GM20431 (cell line): ENCODE data around the gene DUSP15.
"Not testable (repeated sequence)": the region's sequence is repeated elsewhere in the genome, so short reads cannot be mapped to it uniquely, and the experiment has no call there.

Source experiments
- in situ Hi-C: fragments of 300-500 bp; cut with MseI, MboI; formaldehyde crosslinking; loops from one replicate; pipeline ENCODE4 v1.15.0; 2020; ENCODE audit warnings: low sequenced_read_pairs; ENCODE audit not compliant: unreplicated experiment

DUSP15 gene, protein sequence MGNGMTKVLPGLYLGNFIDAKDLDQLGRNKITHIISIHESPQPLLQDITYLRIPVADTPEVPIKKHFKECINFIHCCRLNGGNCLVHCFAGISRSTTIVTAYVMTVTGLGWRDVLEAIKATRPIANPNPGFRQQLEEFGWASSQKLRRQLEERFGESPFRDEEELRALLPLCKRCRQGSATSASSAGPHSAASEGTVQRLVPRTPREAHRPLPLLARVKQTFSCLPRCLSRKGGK

GRCh38 chr20:31869942-31870725 lies at the start of gene DUSP15, which contains the start of gene TTLL9:
DUSP15 (minus strand) TSS chr20:31870527; CDS start chr20:31870337, 190 bp downstream.
TTLL9 (plus strand) TSS chr20:31870634; CDS start chr20:31871127, 493 bp downstream.
- in situ Hi-C loops, result no loop called here

- in situ Hi-C loops, result no loop called here
Measured at GRCh38 chr20:31919410-31920155, 49.3 kb upstream of the DUSP15 start.

GRCh38 chr20:31918466-31919105 lies 48.3 kb upstream of the DUSP15 start:
- in situ Hi-C loops, result no loop called here

GRCh38 chr20:31917962-31918412 lies 47.7 kb upstream of the DUSP15 start:
- in situ Hi-C loops, result not testable (repeated sequence)

DNA sequence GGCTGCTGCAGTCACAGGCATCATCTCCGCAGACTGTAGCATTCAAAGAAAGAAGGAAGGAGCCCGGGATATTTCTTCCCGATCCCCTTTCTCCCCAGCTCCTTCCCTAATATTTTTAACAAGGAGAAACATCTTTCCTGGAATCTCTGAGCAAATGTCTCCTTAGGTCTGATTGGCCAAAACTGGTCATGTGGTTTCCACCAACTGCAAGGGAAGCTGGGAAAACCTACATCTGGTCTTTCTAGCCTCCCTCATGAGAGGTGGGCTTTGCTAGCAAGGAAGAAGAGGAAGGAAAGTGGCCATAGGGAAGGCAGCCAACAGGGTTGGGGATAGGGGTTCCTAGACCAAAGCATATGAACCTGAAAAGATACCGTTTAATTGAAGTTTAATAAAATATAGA lies 46.4 kb upstream of the DUSP15 start:
- in situ Hi-C loops, result no loop called here

DNA sequence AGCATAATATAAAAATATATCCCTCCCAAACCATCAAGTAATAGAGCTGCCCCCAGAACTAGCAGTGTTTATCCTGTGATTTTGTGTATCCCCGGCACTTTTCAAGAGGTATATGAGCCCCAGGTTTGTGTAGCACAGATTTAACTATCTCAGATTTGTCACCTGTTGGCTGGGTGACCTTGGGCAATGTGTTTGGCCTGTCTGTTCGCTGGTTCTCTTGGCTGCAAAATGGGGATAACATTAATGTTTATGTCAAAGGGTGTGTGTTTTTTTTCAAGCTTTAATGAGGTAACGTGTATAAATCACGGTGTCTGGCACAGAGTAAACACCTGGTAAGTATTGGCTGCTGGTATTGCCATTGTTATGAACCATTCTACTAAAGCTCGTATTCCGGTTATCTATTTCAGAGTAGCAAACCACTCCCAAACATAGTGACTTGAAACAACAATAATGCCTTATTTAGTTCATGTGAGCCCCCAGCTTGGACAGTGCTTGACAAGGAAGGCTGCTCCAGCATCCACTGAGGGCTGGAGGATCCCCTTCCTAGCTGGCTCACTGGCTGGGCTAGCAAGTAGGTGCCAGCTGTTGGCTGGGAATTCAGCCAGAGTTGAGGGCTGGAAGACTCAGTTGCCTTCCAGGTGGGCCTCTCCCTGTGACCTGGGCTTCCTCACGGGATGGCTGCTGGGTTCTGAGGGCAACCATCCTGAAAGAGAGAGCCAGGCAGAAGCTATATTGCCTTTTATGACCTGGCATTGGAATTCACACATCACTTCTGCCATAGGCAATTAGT lies 45.4 kb upstream of the DUSP15 start:
- in situ Hi-C loops, result no loop called here

DNA sequence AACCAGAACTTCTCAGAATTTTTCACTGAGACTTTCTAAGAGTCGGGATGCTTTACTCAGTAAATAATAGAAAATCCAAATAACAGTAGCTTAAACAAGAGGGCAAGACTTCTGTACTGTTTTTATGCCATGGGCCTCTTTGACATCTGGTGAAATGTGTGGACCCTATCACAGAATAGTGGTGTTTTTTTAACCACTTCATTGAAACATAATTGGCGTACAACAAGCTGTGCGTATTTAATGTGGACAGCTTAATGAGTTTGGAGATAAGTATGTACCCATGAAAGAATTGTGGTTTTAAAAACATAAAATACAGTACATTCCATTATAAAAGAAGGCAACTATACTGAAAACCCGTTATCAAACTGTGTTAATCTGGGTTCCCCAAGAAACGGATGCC lies 43.8 kb upstream of the DUSP15 start:
- in situ Hi-C loops, result no loop called here

GRCh38 chr20:31913431-31914157 lies 43.3 kb upstream of the DUSP15 start:
- in situ Hi-C loops, result no loop called here

DNA sequence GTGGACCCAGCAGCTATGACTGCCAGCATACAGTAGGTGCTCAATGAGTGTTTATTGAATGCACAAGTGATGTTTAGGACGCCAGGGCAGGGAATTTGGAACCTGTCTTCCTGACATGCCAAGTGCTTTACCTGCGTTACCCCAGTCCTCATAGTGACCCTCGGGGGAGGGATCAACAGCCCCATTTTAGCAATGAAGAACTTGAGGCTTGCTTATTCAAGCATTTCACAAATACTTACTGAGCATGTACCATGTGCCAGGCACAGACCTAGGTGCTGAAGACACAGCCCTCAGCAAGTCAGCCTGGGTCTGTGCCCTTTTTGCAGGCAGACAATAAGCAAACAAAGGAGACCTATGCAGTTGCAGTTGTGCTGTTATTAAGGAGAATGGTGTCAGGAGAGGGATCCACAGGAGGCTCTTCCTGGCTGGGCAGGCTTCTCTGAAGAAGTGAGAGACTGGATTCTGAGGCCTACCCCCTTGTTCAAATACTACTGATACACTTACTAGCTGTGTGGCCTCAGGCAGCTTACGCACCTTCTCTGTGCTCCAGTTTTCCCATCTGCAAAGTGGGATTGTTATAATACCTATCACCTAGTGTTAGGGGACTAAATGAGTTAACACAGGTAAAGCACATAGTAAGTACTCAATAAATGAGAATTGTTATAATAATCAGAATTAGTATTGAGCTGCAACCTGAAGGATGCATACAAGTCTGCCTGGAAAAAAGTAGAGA lies 39.9 kb upstream of the DUSP15 start:
- in situ Hi-C loops, result no loop called here

GRCh38 chr20:31909253-31910070 lies 39.1 kb upstream of the DUSP15 start:
- in situ Hi-C loops, result no loop called here

GRCh38 chr20:31908424-31908823 lies 38.1 kb upstream of the DUSP15 start:
- in situ Hi-C loops, result no loop called here

- in situ Hi-C loops, result no loop called here
Measured at GRCh38 chr20:31908016-31908415, 37.7 kb upstream of the DUSP15 start.

- in situ Hi-C loops, result no loop called here
Measured at GRCh38 chr20:31907046-31907445, 36.7 kb upstream of the DUSP15 start.

DNA sequence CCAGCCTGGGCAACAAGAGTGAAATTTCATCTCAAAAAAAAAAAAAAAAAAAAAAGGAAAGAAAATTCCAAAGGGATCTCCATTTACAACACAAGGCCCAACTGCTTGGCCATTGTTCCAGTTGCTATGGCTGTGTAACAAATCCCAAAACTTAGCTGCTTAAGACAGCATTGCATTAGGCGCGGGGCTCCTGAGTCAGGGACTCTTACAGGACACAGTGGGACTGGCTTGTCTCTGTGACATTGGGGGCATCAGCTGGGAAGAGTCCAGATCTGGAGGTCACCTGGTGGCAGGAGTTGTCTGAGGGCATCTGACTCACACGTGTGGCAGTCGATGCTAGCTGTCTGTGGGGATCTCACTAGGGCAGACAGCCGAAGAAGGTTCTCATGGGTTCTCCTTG lies 35.7 kb upstream of the DUSP15 start:
- in situ Hi-C loops, result no loop called here

GRCh38 chr20:31903627-31904386 lies 33.5 kb upstream of the DUSP15 start:
- in situ Hi-C loops, result no loop called here

DNA sequence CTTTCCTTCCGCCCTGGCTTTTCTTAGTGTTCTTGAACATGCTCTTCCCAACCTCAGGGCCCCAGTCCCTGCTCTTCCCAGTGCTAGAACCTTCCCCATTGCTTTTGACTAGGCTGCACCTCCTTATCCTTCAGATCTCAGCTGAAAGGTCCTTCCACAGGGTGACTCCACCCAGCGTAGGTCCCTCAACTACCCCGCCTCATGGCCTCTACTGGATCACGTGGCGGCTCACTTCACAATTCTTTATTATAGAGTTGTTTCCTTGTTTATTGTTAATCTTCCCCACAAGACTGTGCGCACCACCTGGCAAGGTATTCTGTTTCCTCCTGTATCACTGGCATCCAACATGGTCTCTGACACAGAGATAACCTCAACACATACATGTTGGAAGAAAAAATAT lies 31.3 kb upstream of the DUSP15 start:
- in situ Hi-C loops, result no loop called here

GRCh38 chr20:31897541-31897940 lies 27.2 kb upstream of the DUSP15 start:
- in situ Hi-C loops, result no loop called here
